Caco-2 (cell line): ENCODE results near the gene NPB. TPM values are rescaled to one million over a fixed set of nuclear protein-coding genes. Genes with fewer than 3 reads are reported as not detected.

Experiments
- BruUV-seq: library from RNA; stranded (reverse); fragments of 400-500 nt; replicated peaks from 2 replicates; lab custom pipeline; 2021; lab: Mats Ljungman, UMichigan
- CTCF ChIA-PET: fragments of 300-600 bp; sonication (Branson Sonifier 250); formaldehyde crosslinking; loops from one replicate; lab custom pipeline; 2022; ENCODE audit warnings: antibody characterized with exemption; lab: Charles Lee
- POLR2A ChIA-PET: fragments of 300-600 bp; sonication (Branson Sonifier 250); formaldehyde crosslinking; loops from one replicate; lab custom pipeline; 2022; ENCODE audit warnings: antibody characterized with exemption; lab: Charles Lee
- DNase-seq, 2 experiments: peaks; one replicate each; pipeline versions ENCODE4 v3.0.0 to v3.0.0-alpha.2; 2020 to 2022
- H3K27me3 ChIP-seq: replicated peaks from 2 replicates; pipeline ENCODE4 v1.6.0; 2011; ENCODE audit warnings: low read length; ENCODE audit not compliant: control insufficient read depth, insufficient read depth
- H3K36me3 ChIP-seq: 2 replicates; pipeline ENCODE4 v1.5.1; 2011; ENCODE audit warnings: low read length; ENCODE audit not compliant: control insufficient read depth, insufficient read depth
- H3K4me1 ChIP-seq: fragments of 250-450 bp; sonication (Bioruptor Pico); 2 replicates; pipeline ENCODE4 v1.5.1; 2020; ENCODE audit warnings: mild to moderate bottlenecking
- H3K4me3 ChIP-seq: 2 replicates; pipeline ENCODE4 v1.5.1; 2011; ENCODE audit warnings: low read depth, mild to moderate bottlenecking, control low read depth, low read length
- H3K9me3 ChIP-seq: fragments of 250-450 bp; sonication (Bioruptor Pico); 2 replicates; pipeline ENCODE4 v1.5.1; 2020; ENCODE audit warnings: mild to moderate bottlenecking, moderate library complexity
- H3K27ac Mint-ChIP-seq: one replicate; pipeline ENCODE4 v1.8.0; 2022; ENCODE audit warnings: mixed read lengths; ENCODE audit not compliant: unreplicated experiment
- H3K27me3 Mint-ChIP-seq: one replicate; pipeline ENCODE4 v1.8.0; 2022; ENCODE audit warnings: mixed read lengths; ENCODE audit not compliant: insufficient read depth, unreplicated experiment
- H3K36me3 Mint-ChIP-seq: one replicate; pipeline ENCODE4 v1.8.0; 2022; ENCODE audit warnings: mild to moderate bottlenecking, mixed read lengths; ENCODE audit not compliant: insufficient read depth, unreplicated experiment
- H3K4me1 Mint-ChIP-seq: one replicate; pipeline ENCODE4 v1.8.0; 2022; ENCODE audit warnings: low read depth, mixed read lengths; ENCODE audit not compliant: unreplicated experiment
- H3K4me3 Mint-ChIP-seq: one replicate; pipeline ENCODE4 v1.8.0; 2022; ENCODE audit warnings: mild to moderate bottlenecking, moderate library complexity, mixed read lengths; ENCODE audit not compliant: unreplicated experiment
- H3K9me3 Mint-ChIP-seq: one replicate; pipeline ENCODE4 v1.8.0; 2022; ENCODE audit warnings: mixed read lengths; ENCODE audit not compliant: unreplicated experiment
- intact Hi-C: fragments of 100-400 bp; cut with micrococcal nuclease; formaldehyde crosslinking; loops from one replicate; pipeline ENCODE4 v1.10.0; 2022; ENCODE audit not compliant: unreplicated experiment
- total RNA-seq: library from RNA; stranded (reverse); gene quantifications from 2 replicates; pipeline ENCODE4 v1.2.3, GENCODE V29; 2022
- TF ChIP-seq, protein P1 (sequence below), 2 experiments: fragments of 200-600 bp in 1 of 2; IDR thresholded peaks; 1 replicate in 1 of 2; 2 replicates in 1 of 2; pipeline versions ENCODE4 v1.5.1 to v1.8.0; 2011 to 2022; ENCODE audit warnings: antibody characterized with exemption in 1 of 2, control low read depth in 1 of 2, inconsistent platforms in 1 of 2, low read depth in 1 of 2, low read length in 1 of 2, mild to moderate bottlenecking in 1 of 2, moderate library complexity in 1 of 2; ENCODE audit not compliant: insufficient read depth in 1 of 2, severe bottlenecking in 1 of 2, unreplicated experiment in 1 of 2

NPB gene
- total RNA-seq, 1 experiment from 2014 or later: 0.68 TPM

DNA sequence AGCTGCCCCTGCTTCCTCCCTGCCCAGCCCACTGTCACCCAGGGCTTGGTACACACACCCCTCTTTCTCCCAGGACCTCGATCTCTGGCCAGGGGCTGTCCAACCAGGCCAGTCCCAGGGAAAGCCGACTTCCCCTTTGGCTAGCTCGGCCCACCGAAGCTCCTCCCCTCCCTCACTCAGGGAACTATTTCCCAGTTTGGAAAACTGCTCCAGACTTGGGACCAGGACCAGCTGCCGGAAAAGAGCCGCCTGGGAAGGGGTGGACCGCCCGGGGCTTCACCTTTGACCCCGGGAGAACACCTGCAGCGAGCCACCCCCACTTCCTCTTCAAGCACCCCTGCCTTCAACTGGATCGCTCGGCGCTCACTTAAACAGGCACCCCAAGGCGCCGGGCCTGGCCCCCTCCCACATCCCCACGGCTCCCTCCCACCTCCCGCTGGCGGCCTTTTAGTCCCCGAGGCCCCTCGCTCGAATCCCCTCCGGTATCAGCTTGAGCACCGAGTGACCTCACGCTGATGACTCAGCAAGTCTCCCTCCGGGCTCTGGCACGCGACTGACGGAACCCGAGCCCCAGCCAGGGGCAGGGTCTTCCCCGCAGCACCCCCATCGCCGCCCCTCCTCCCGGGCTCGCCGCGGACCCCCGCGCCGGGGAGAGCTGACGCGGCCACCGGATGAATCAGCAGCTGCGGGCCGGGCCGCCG is 24.6 kb downstream of the NPB start:
- Histone ChIP-seq H3K36me3 (peaks cover 2% of the 10 kb centered on the region), H3K9me3 (no peaks in the 10 kb centered on the region), H3K4me3 (peak overlapping the region; percentile 89), H3K4me1 (peaks cover 14% of the 10 kb centered on the region), H3K27me3 (no peaks in the 10 kb centered on the region)
- Mint-ChIP-seq H3K4me1 (peaks cover 17% of the 10 kb centered on the region), H3K36me3 (peaks cover 28% of the 10 kb centered on the region), H3K27ac (peak overlapping the region; percentile 85), H3K27me3 (no peaks in the 10 kb centered on the region), H3K4me3 (peak overlapping the region; percentile 77), H3K9me3 (no peaks in the 10 kb centered on the region)
- TF ChIP-seq, protein P1, sequence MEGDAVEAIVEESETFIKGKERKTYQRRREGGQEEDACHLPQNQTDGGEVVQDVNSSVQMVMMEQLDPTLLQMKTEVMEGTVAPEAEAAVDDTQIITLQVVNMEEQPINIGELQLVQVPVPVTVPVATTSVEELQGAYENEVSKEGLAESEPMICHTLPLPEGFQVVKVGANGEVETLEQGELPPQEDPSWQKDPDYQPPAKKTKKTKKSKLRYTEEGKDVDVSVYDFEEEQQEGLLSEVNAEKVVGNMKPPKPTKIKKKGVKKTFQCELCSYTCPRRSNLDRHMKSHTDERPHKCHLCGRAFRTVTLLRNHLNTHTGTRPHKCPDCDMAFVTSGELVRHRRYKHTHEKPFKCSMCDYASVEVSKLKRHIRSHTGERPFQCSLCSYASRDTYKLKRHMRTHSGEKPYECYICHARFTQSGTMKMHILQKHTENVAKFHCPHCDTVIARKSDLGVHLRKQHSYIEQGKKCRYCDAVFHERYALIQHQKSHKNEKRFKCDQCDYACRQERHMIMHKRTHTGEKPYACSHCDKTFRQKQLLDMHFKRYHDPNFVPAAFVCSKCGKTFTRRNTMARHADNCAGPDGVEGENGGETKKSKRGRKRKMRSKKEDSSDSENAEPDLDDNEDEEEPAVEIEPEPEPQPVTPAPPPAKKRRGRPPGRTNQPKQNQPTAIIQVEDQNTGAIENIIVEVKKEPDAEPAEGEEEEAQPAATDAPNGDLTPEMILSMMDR (IDR thresholded peaks at IDR 0.05; ENCODE audit: insufficient read depth in 1 of 2, low read depth in 1 of 2, low read length in 1 of 2, severe bottlenecking in 1 of 2, unreplicated experiment in 1 of 2): no peak
- ChIA-PET POLR2A (interaction anchor here (0.6 to 1.7 kb wide), 9 partner anchors 9 to 111 kb away, joined by 3 to 11 read pairs (median 6); partner anchors contain the start of genes CENPX, DCXR, LRRC45 and PCYT2), CTCF (interaction anchor here (0.5 to 2.1 kb wide), 5 partner anchors 11 to 111 kb away, joined by 3 to 10 read pairs (median 3); partner anchors contain the start of genes CENPX, DCXR, LRRC45 and PYCR1)
- intact Hi-C loops: loop anchor here (1.0 to 5.0 kb wide), 4 partner anchors 8 to 596 kb away; partner anchors contain the start of genes CENPX, LRRC45, PCYT2 and SIRT7
- BruUV-seq: TSS peak; percentile 34
- DNase-seq: peak; percentile 85 to 91

DNA sequence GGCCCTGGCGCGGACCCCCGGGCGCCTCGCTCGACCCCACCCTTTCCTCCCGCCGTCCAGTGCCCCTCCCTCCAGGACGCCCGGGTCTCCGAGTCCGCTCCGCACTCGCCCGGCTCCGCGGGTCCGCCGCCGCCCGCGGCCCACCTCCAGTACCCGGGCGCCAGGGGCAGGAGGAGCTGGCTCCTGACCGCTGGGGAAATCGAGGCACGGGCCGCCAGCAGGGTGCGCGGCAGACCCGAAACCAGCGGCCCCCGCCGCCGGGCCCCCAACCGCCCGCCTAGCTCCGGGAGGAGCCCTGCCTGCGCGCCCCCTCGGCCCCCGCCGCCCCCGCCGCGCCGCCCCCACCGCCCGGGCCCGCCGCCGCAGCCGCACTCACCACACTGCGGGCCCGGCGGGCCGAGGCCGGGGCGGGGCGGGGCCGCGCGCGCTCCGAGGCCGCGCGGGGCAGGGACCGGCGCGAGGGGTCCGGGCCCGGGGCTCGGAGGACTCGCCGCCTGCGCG is 25.2 kb downstream of the NPB start:
- Mint-ChIP-seq H3K4me1 (peaks cover 22% of the 10 kb centered on the region), H3K27ac (peak overlapping the region; percentile 85), H3K4me3 (peak overlapping the region; percentile 77), H3K9me3 (no peaks in the 10 kb centered on the region), H3K27me3 (no peaks in the 10 kb centered on the region), H3K36me3 (peaks cover 28% of the 10 kb centered on the region)
- Histone ChIP-seq H3K9me3 (no peaks in the 10 kb centered on the region), H3K4me1 (peaks cover 14% of the 10 kb centered on the region), H3K36me3 (no peaks in the 10 kb centered on the region), H3K27me3 (no peaks in the 10 kb centered on the region), H3K4me3 (peak overlapping the region; percentile 89)
- intact Hi-C loops: loop anchor here (2.0 to 5.0 kb wide), 3 partner anchors 16 to 595 kb away; partner anchors contain the start of genes CENPX, LRRC45 and PCYT2
- TF ChIP-seq, protein P1 (IDR thresholded peaks at IDR 0.05; ENCODE audit: insufficient read depth in 1 of 2, low read depth in 1 of 2, low read length in 1 of 2, severe bottlenecking in 1 of 2, unreplicated experiment in 1 of 2): no peak
- ChIA-PET CTCF (interaction anchor here (0.5 to 2.1 kb wide), 11 partner anchors 10 to 120 kb away, joined by 3 to 11 read pairs (median 5); partner anchors contain the start of genes DCXR, NOTUM and PYCR1), POLR2A (interaction anchor here (0.5 to 1.7 kb wide), 6 partner anchors 10 to 96 kb away, joined by 3 to 11 read pairs (median 4); partner anchors contain the start of genes CENPX, LRRC45 and SIRT7)
- DNase-seq: no peak
- no TSS peak for BruUV-seq
